KMS-11 (cell line): ENCODE measurements around the gene C20orf141.

Experiments used
- H2AFZ ChIP-seq: fragments of 200-600 bp; sonication (generic); 2 replicates; pipeline ENCODE4 v1.6.1; 2016; ENCODE audit warnings: antibody characterized with exemption, mixed run types, low read depth
- H3K27ac ChIP-seq: fragments of 200-600 bp; sonication (generic); 2 replicates; pipeline ENCODE4 v1.6.1; 2016; ENCODE audit warnings: mild to moderate bottlenecking, mixed run types
- H3K27me3 ChIP-seq: fragments of 200-600 bp; sonication (generic); 2 replicates; pipeline ENCODE4 v1.6.1; 2017; ENCODE audit warnings: mild to moderate bottlenecking, low read depth, mixed run types, moderate library complexity; ENCODE audit not compliant: insufficient read depth
- H3K36me3 ChIP-seq: fragments of 200-600 bp; sonication (generic); 2 replicates; pipeline ENCODE4 v1.6.1; 2017; ENCODE audit warnings: mild to moderate bottlenecking, mixed run types; ENCODE audit not compliant: insufficient read depth
- H3K4me1 ChIP-seq: fragments of 200-600 bp; sonication (generic); 2 replicates; pipeline ENCODE4 v1.6.1; 2016; ENCODE audit warnings: mild to moderate bottlenecking, low read depth, mixed run types; ENCODE audit not compliant: poor library complexity, severe bottlenecking
- H3K4me2 ChIP-seq: fragments of 200-600 bp; sonication (generic); 2 replicates; pipeline ENCODE4 v1.7.0; 2016; ENCODE audit warnings: mild to moderate bottlenecking, mixed run types
- H3K4me3 ChIP-seq: fragments of 200-600 bp; sonication (generic); IDR thresholded peaks from 2 replicates; pipeline ENCODE4 v1.6.1; 2017; ENCODE audit warnings: low read depth, low read length, mixed read lengths; ENCODE audit not compliant: insufficient read depth
- H3K79me2 ChIP-seq: fragments of 200-600 bp; sonication (generic); 2 replicates; pipeline ENCODE4 v1.6.1; 2016; ENCODE audit warnings: low read depth, mixed run types; ENCODE audit not compliant: insufficient read depth
- H3K9ac ChIP-seq: fragments of 200-600 bp; sonication (generic); 2 replicates; pipeline ENCODE4 v1.6.1; 2016; ENCODE audit warnings: mild to moderate bottlenecking, mixed run types
- H4K20me1 ChIP-seq: fragments of 200-600 bp; sonication (generic); 2 replicates; pipeline ENCODE4 v1.6.1; 2016; ENCODE audit warnings: mild to moderate bottlenecking, mixed run types; ENCODE audit not compliant: insufficient read depth
- TF ChIP-seq, protein P1 (sequence below): fragments of 200-600 bp; sonication (generic); conservative IDR thresholded peaks from 2 replicates; pipeline ENCODE4 v1.6.1; 2017; ENCODE audit warnings: low read depth, mild to moderate bottlenecking, antibody characterized with exemption, low read length, moderate library complexity, mixed read lengths

The C20orf141 gene

GRCh38 chr20:2847802-2848201, 33.0 kb downstream of the C20orf141 start:
- Histone ChIP-seq H4K20me1 (no peaks in the 10 kb centered on the region), H3K36me3 (no peaks in the 10 kb centered on the region), H3K4me2 (no peak overlapping the region), H3K27me3 (no peaks in the 10 kb centered on the region), H3K79me2 (no peaks in the 10 kb centered on the region), H3K4me1 (no peaks in the 10 kb centered on the region), H3K4me3 (no peak overlapping the region), H3K9ac (no peak overlapping the region), H3K27ac (no peak overlapping the region), H2AFZ (no peak overlapping the region)
- TF ChIP-seq, protein P1, sequence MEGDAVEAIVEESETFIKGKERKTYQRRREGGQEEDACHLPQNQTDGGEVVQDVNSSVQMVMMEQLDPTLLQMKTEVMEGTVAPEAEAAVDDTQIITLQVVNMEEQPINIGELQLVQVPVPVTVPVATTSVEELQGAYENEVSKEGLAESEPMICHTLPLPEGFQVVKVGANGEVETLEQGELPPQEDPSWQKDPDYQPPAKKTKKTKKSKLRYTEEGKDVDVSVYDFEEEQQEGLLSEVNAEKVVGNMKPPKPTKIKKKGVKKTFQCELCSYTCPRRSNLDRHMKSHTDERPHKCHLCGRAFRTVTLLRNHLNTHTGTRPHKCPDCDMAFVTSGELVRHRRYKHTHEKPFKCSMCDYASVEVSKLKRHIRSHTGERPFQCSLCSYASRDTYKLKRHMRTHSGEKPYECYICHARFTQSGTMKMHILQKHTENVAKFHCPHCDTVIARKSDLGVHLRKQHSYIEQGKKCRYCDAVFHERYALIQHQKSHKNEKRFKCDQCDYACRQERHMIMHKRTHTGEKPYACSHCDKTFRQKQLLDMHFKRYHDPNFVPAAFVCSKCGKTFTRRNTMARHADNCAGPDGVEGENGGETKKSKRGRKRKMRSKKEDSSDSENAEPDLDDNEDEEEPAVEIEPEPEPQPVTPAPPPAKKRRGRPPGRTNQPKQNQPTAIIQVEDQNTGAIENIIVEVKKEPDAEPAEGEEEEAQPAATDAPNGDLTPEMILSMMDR: no peak

DNA sequence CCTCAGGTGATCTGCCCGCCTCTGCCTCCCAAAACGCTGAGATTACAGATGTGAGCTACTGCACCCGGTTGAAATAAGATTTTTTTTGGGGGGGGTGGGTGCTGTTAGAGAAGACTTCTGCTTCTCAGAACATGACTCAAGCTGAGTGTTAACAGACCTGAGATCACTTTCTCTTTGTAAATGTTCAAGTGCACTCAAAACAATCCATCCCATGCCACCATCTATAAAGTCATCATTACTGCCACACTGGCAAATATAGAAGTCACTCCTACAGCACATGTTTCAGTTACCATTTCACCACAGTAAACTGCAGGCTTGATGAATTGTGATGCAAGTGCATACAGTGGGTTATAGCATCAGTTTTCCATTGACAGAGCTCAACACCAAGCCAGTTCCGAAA, 34.7 kb downstream of the C20orf141 start:
- no peaks in the 10 kb centered on the region for H3K36me3 ChIP-seq
- H4K20me1 ChIP-seq: no peaks in the 10 kb centered on the region
- H3K9ac ChIP-seq: no peak overlapping the region
- no peaks in the 10 kb centered on the region for H3K27me3 ChIP-seq
- no peaks in the 10 kb centered on the region for H3K4me1 ChIP-seq
- H2AFZ ChIP-seq: no peak overlapping the region
- H3K4me3 ChIP-seq: no peak overlapping the region
- no peaks in the 10 kb centered on the region for H3K79me2 ChIP-seq
- H3K4me2 ChIP-seq: no peak overlapping the region
- no peak overlapping the region for H3K27ac ChIP-seq
- TF ChIP-seq, protein P1: no peak

GRCh38 chr20:2851086-2851485, 36.3 kb downstream of the C20orf141 start:
- no peaks in the 10 kb centered on the region for H4K20me1 ChIP-seq

GRCh38 chr20:2858591-2858990, 43.8 kb downstream of the C20orf141 start:
- Histone ChIP-seq H3K79me2 (no peaks in the 10 kb centered on the region), H3K27me3 (no peaks in the 10 kb centered on the region), H3K36me3 (no peaks in the 10 kb centered on the region), H3K27ac (no peak overlapping the region), H3K4me1 (no peaks in the 10 kb centered on the region), H3K9ac (no peak overlapping the region), H3K4me3 (no peak overlapping the region), H2AFZ (no peak overlapping the region), H4K20me1 (no peaks in the 10 kb centered on the region), H3K4me2 (no peak overlapping the region)
- TF ChIP-seq, protein P1: no peak

More at GRCh38 chr20:2851086-2851485, 36.3 kb downstream of the C20orf141 start:
- no peaks in the 10 kb centered on the region for H3K79me2 ChIP-seq
- no peaks in the 10 kb centered on the region for H3K27me3 ChIP-seq
- no peak overlapping the region for H3K27ac ChIP-seq
- TF ChIP-seq, protein P1: no peak
- no peak overlapping the region for H2AFZ ChIP-seq
- H3K4me2 ChIP-seq: no peak overlapping the region
- H3K9ac ChIP-seq: no peak overlapping the region
- H3K4me3 ChIP-seq: no peak overlapping the region
- no peaks in the 10 kb centered on the region for H3K36me3 ChIP-seq
- no peaks in the 10 kb centered on the region for H3K4me1 ChIP-seq
